Measurements from ENCODE around the gene B3GAT1. TPM values are rescaled to one million over a fixed set of nuclear protein-coding genes. Genes with fewer than 3 reads are reported as not detected.

B3GAT1 gene
- total RNA-seq, 1 experiment from 2014 or later: 34.3 TPM

DNA sequence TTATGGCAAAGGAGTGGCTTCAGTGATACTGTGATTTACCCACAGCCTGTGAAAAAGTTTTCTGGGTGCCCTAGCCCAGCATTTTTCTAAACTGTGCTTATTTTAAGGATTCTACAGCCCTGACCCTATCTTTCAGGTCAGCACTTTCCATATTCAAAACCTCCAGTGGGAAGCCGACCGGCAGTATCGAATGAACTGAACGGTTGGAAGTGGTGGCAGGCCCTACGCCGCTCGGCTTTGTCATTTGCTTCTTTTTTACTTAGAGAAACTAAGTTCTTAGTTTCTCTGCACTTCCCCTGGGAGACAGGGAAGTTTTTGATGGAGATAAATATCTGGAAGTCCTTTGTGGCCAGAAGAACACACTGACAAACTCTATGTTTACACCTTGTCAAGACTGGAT is 79.3 kb downstream of the B3GAT1 start:
- no CpG with 5 or more reads among the region's 7 CpGs for WGBS (ENCODE audit: extremely low coverage, insufficient read length, low lambda C conversion rate)
- Mint-ChIP-seq H3K9me3 (no peaks in the 10 kb centered on the region), H3K4me1 (peaks cover 24% of the 10 kb centered on the region in 2 experiments), H3K4me3 (peak overlapping the region; percentile 61 to 77), H3K27me3 (ENCODE audit: low read depth) (peaks cover 61% of the 10 kb centered on the region), H3K36me3 (ENCODE audit: insufficient read depth in 1 of 3, low read depth in 3 of 3) (no peaks in the 10 kb centered on the region), H3K27ac (no peak overlapping the region)
- Histone ChIP-seq H2BK12ac (ENCODE audit: insufficient read length, low read depth, low read length) (no peak overlapping the region), H3K79me1 (ENCODE audit: insufficient read depth, low read depth, low read length, poor library complexity, severe bottlenecking) (no peaks in the 10 kb centered on the region), H4K5ac (ENCODE audit: insufficient read length, low read depth, low read length) (no peak overlapping the region), H3K56ac (ENCODE audit: insufficient read length, low read depth, low read length) (no peak overlapping the region), H3K27me3 (ENCODE audit: insufficient read depth, low read length) (no peaks in the 10 kb centered on the region; the same call in 1 of the 2 replicates), H2BK120ac (ENCODE audit: low read depth, low read length, poor library complexity, severe bottlenecking) (no peak overlapping the region), H4K91ac (ENCODE audit: insufficient read length, low read depth, low read length) (no peak overlapping the region), H4K20me1 (ENCODE audit: control insufficient read depth, insufficient read depth, insufficient read length) (no peaks in the 10 kb centered on the region), H2BK20ac (ENCODE audit: low read depth, low read length, poor library complexity, severe bottlenecking) (no peak overlapping the region), H3K4me2 (ENCODE audit: insufficient read depth, insufficient read length, low read length) (peak overlapping the region; percentile 66), H3K9ac (ENCODE audit: extremely low read depth, insufficient read length, low read length) (no peak overlapping the region), H2BK15ac (ENCODE audit: low read depth, low read length) (no peak overlapping the region), H3K27ac (ENCODE audit: insufficient read length, low read depth, low read length) (no peak overlapping the region), H4K8ac (replicated peaks; ENCODE audit: insufficient read length, low read depth, low read length) (no peak overlapping the region), H3K4ac (ENCODE audit: low read depth, low read length) (no peak overlapping the region), H3K14ac (ENCODE audit: insufficient read depth, low read length) (no peak overlapping the region), H3K23me2 (ENCODE audit: insufficient read length, low read depth, low read length, poor library complexity, severe bottlenecking) (peaks cover 3% of the 10 kb centered on the region), H2BK5ac (ENCODE audit: insufficient read length, low read length) (no peak overlapping the region), H3T11ph (ENCODE audit: low read length) (no peak overlapping the region), H3K79me2 (ENCODE audit: insufficient read depth, low read length) (no peaks in the 10 kb centered on the region), H2AFZ (ENCODE audit: low read length) (no peak overlapping the region), H2AK5ac (ENCODE audit: insufficient read length, low read length) (no peak overlapping the region), H3K18ac (ENCODE audit: insufficient read length, low read depth, low read length) (no peak overlapping the region), H3K23ac (ENCODE audit: insufficient read length, low read depth, low read length) (no peak overlapping the region), H3K4me1 (ENCODE audit: insufficient read depth, low read length) (0 out of 2 replicates have a peak, but pooled peaks cover 3% of the 10 kb centered on the region), H3K9me3 (ENCODE audit: control insufficient read depth, low read depth, low read length) (no peaks in the 10 kb centered on the region)
- DNase-seq: no peak
- TF ChIP-seq, protein P1, sequence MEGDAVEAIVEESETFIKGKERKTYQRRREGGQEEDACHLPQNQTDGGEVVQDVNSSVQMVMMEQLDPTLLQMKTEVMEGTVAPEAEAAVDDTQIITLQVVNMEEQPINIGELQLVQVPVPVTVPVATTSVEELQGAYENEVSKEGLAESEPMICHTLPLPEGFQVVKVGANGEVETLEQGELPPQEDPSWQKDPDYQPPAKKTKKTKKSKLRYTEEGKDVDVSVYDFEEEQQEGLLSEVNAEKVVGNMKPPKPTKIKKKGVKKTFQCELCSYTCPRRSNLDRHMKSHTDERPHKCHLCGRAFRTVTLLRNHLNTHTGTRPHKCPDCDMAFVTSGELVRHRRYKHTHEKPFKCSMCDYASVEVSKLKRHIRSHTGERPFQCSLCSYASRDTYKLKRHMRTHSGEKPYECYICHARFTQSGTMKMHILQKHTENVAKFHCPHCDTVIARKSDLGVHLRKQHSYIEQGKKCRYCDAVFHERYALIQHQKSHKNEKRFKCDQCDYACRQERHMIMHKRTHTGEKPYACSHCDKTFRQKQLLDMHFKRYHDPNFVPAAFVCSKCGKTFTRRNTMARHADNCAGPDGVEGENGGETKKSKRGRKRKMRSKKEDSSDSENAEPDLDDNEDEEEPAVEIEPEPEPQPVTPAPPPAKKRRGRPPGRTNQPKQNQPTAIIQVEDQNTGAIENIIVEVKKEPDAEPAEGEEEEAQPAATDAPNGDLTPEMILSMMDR (conservative IDR thresholded peaks at IDR 0.05): no peak
